ENCODE data around the gene PROM1. TPM values are rescaled to one million over a fixed set of nuclear protein-coding genes. Genes with fewer than 3 reads are reported as not detected.

PROM1 gene
- total RNA-seq, 1 donor from 2014 or later: 55.9 TPM

DNA sequence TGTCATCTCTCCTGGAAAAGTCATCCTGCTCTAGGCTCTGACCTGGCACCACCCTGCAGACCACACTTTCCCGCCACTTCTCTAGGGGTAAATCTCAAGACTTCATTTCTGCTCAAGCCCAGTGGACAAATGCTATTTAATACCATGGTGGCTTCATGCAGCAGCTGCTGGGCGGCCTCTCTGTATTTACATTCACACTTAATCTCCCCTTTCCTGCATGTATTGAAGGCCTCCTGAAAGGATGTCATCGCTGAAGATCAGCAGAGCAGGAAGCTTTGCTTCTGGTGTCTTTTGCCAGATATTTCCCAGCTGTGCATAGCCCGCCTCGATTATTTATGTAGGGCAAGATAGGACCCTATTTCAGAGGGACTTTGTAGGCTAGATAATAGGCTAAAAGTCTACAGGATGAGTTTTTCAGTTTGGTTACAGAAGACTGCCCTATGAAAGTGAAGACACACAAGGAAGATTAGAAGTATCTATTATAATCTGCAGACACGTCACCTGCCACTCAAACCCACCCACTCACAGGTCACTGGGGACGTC, 17.2 kb downstream of the PROM1 start:
- Mint-ChIP-seq H3K4me1 (peaks cover 9% of the 10 kb centered on the region), H3K36me3 (peaks cover 50% of the 10 kb centered on the region), H3K9me3 (peaks cover 7% of the 10 kb centered on the region), H3K27me3 (ENCODE audit: insufficient read depth, low read depth) (peaks cover 4% of the 10 kb centered on the region), H3K4me3 (no peak overlapping the region), H3K27ac (no peak overlapping the region)
- no peaks in the 10 kb centered on the region for H3K9me3 ChIP-seq (ENCODE audit: low read depth)
- no peaks in the 10 kb centered on the region for H3F3A ChIP-seq (ENCODE audit: low read depth)
- peaks cover 86% of the 10 kb centered on the region for H3K79me2 ChIP-seq (ENCODE audit: low read depth)
- TF ChIP-seq EZH2phosphoT487 (IDR thresholded peaks at IDR 0.05) (no peak), EZH2 (IDR thresholded peaks at IDR 0.05) (no peak)
- TF ChIP-seq, protein P1, sequence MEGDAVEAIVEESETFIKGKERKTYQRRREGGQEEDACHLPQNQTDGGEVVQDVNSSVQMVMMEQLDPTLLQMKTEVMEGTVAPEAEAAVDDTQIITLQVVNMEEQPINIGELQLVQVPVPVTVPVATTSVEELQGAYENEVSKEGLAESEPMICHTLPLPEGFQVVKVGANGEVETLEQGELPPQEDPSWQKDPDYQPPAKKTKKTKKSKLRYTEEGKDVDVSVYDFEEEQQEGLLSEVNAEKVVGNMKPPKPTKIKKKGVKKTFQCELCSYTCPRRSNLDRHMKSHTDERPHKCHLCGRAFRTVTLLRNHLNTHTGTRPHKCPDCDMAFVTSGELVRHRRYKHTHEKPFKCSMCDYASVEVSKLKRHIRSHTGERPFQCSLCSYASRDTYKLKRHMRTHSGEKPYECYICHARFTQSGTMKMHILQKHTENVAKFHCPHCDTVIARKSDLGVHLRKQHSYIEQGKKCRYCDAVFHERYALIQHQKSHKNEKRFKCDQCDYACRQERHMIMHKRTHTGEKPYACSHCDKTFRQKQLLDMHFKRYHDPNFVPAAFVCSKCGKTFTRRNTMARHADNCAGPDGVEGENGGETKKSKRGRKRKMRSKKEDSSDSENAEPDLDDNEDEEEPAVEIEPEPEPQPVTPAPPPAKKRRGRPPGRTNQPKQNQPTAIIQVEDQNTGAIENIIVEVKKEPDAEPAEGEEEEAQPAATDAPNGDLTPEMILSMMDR (IDR thresholded peaks at IDR 0.05): no peak
- peaks cover 10% of the 10 kb centered on the region for H3K36me3 ChIP-seq
- no peak overlapping the region for H2AFZ ChIP-seq (replicated peaks)
- H3K9ac ChIP-seq: no peak overlapping the region
- H3K4me1 ChIP-seq: peaks cover 9% of the 10 kb centered on the region
- no peak overlapping the region for H3K4me3 ChIP-seq
- H3K27me3 ChIP-seq: no peaks in the 10 kb centered on the region
- peaks cover 3% of the 10 kb centered on the region for H4K20me1 ChIP-seq (ENCODE audit: low read depth)
- no peak for DNase-seq (ENCODE audit: low spot score)
- H3K27ac ChIP-seq: no peak overlapping the region
- H3K4me2 ChIP-seq: no peak overlapping the region

DNA sequence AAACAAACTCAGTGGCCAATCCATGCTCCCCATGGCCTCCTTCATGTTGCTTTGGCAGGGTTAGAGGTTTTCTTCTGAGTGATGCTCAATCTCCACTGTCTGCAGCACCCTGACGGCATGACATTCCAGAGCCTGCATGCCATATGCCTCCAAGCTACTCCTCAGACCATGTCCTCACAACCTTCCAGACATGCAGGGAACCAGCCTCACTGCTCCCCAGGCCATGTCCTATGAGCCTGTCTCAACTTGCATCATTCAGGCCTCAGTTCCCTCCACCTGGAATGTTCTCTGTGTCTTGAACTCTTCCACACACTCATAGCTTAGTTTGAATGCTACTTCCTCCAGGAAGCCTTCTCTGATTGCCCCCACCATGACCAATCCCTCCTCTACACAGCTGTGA, 18.8 kb downstream of the PROM1 start:
- Mint-ChIP-seq H3K27me3 (ENCODE audit: insufficient read depth, low read depth) (peaks cover 4% of the 10 kb centered on the region), H3K36me3 (peaks cover 45% of the 10 kb centered on the region)
- TF ChIP-seq EZH2 (IDR thresholded peaks at IDR 0.05) (no peak), EZH2phosphoT487 (IDR thresholded peaks at IDR 0.05) (no peak)
- TF ChIP-seq, protein P1 (IDR thresholded peaks at IDR 0.05): no peak

DNA sequence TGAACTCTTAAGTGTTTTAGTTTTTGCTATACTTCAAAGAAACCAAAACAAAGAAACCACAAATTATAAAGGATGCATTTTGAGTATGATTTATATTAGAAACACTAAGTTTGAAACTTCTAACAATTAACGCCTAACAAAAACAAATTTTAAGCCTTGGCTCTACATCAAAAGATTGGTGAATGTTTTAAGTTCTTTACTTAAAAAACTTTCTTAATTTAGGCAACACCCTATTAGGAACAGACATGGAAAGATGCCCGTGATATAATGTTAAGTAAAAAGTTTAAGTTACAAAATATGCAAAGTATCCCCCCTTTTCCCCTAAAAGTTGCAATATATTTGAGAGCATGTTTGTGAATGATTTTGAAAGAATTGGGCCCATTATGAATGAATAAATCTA, 21.2 kb downstream of the PROM1 start:
- Histone ChIP-seq H3K36me3 (peaks cover 10% of the 10 kb centered on the region), H3K4me2 (no peak overlapping the region), H3F3A (ENCODE audit: low read depth) (peaks cover 10% of the 10 kb centered on the region), H3K27me3 (no peaks in the 10 kb centered on the region), H3K79me2 (ENCODE audit: low read depth) (peaks cover 79% of the 10 kb centered on the region), H3K9ac (no peak overlapping the region), H3K4me1 (peaks cover 8% of the 10 kb centered on the region), H4K20me1 (ENCODE audit: low read depth) (no peaks in the 10 kb centered on the region), H2AFZ (replicated peaks) (no peak overlapping the region), H3K4me3 (no peak overlapping the region), H3K27ac (no peak overlapping the region), H3K9me3 (ENCODE audit: low read depth) (no peaks in the 10 kb centered on the region)
- no peak for DNase-seq (ENCODE audit: low spot score)
- Mint-ChIP-seq H3K27ac (no peak overlapping the region), H3K27me3 (ENCODE audit: insufficient read depth, low read depth) (peaks cover 4% of the 10 kb centered on the region), H3K36me3 (peaks cover 36% of the 10 kb centered on the region), H3K4me1 (peaks cover 6% of the 10 kb centered on the region), H3K9me3 (peaks cover 7% of the 10 kb centered on the region), H3K4me3 (no peak overlapping the region)
- TF ChIP-seq, protein P1 (IDR thresholded peaks at IDR 0.05): no peak

More for the DNA sequence above, 18.8 kb downstream of the PROM1 start:
- H3K4me1 ChIP-seq: no peaks in the 10 kb centered on the region
- no peaks in the 10 kb centered on the region for H3K9me3 ChIP-seq (ENCODE audit: low read depth)
- DNase-seq (ENCODE audit: low spot score): no peak
- H4K20me1 ChIP-seq (ENCODE audit: low read depth): peaks cover 2% of the 10 kb centered on the region
- no peak overlapping the region for H3K4me2 ChIP-seq
- no peak overlapping the region for H3K4me3 Mint-ChIP-seq
- peaks cover 4% of the 10 kb centered on the region for H3K4me1 Mint-ChIP-seq
- no peak overlapping the region for H3K27ac Mint-ChIP-seq
- H3F3A ChIP-seq (ENCODE audit: low read depth): no peaks in the 10 kb centered on the region
- peaks cover 10% of the 10 kb centered on the region for H3K36me3 ChIP-seq
- no peak overlapping the region for H3K4me3 ChIP-seq
- no peak overlapping the region for H3K27ac ChIP-seq
- peaks cover 86% of the 10 kb centered on the region for H3K79me2 ChIP-seq (ENCODE audit: low read depth)
- no peaks in the 10 kb centered on the region for H3K27me3 ChIP-seq
- H2AFZ ChIP-seq (replicated peaks): no peak overlapping the region
- peaks cover 7% of the 10 kb centered on the region for H3K9me3 Mint-ChIP-seq
- H3K9ac ChIP-seq: no peak overlapping the region

All from neural progenitor cell (in vitro differentiated cells).